ENCODE results near the gene EEF1A2.

DNA sequence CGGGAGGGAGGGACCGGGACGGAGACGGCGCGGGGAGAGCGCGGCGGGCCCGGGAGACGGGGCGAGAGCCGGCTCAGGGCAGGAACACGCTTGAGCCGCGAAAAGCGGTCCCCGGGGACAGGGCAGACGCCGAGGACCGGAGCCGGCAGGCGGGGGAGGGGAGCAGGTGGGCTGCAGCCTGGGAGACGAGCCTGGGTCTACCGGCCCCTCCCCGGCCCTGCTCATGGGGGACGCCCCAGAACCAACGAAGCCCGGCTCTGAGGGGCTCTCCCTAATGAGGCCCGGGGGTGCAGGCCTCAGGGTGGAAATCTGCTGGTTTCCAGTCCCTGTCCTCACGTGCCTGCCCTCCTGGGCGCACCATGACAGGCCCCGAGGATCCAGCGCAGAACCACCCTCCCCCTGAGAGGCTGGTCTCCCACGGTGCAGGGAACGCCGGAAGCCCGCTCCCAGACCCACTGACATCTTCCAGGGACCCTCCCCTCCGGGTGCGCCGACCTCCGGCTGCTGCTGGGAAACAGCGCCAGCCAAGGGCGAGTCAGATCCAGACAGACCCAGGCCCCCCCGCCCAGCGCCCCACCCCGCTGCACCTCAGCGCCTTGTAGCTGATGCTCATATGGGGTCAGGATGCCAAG, 571 bp upstream of the EEF1A2 start:
- TF ChIP-seq POLR2AphosphoS5 (IDR thresholded peaks at IDR 0.05), result no peak
- TF ChIP-seq, protein P1, sequence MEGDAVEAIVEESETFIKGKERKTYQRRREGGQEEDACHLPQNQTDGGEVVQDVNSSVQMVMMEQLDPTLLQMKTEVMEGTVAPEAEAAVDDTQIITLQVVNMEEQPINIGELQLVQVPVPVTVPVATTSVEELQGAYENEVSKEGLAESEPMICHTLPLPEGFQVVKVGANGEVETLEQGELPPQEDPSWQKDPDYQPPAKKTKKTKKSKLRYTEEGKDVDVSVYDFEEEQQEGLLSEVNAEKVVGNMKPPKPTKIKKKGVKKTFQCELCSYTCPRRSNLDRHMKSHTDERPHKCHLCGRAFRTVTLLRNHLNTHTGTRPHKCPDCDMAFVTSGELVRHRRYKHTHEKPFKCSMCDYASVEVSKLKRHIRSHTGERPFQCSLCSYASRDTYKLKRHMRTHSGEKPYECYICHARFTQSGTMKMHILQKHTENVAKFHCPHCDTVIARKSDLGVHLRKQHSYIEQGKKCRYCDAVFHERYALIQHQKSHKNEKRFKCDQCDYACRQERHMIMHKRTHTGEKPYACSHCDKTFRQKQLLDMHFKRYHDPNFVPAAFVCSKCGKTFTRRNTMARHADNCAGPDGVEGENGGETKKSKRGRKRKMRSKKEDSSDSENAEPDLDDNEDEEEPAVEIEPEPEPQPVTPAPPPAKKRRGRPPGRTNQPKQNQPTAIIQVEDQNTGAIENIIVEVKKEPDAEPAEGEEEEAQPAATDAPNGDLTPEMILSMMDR (IDR thresholded peaks at IDR 0.05 in 8 of 11, conservative IDR thresholded peaks at IDR 0.05 in 3 of 11), result peak in 1 of 11 experiments; percentile 0

Measured in spleen (tissue), 7 donors.